Measurements from ENCODE around the gene EFHB. TPM values are rescaled to one million over a fixed set of nuclear protein-coding genes. Genes with fewer than 3 reads are reported as not detected.

Gene EFHB
- total and polyA plus RNA-seq, 4 donors: 1.4 to 12.5 (median 4.1) TPM

DNA sequence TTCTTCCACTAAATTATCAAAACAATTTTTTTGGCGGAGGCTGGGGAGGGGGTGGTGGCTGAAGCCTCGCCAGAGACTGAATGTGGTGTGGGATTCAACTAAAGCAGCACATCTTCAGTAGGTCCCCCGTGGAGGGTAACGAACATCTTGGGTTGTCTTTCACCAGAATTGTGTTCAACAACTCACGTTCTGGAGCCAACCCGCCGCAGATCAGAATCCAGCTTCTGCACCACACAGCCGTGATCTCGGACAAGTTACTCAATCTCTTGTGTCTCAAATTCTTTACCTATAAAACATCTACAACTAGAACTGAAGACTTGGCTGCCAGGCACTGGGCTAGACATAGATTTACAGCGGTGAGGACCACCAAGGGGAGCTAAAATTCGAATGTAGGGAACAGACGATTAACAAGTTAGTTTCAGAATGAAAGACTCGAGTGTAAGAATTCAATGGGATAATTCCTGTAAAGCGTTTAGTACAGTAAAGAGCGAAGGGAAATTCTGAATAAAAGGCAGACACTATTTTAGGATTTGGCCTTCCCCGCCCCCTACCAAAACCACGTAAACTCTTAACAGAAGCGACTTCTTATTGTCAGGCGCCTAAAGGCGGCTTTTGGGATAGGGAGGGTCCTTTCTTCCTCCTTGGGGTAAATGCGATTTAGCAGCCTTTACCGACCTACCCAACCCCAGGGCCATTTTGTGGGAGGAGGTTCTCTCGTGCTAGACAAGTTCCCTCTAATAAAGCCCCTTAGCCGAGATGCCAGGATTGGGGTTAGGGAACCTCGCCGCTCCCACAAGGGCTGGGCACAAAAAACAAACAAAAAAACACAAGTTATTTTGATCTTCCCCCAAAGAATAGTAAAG, 12.2 kb upstream of the EFHB start:
- H3K4me1 ChIP-seq (ENCODE audit: control insufficient read depth in 5 of 5, insufficient read depth in 5 of 5, low read length in 5 of 5): peaks cover 0 to 22% (median 2%) of the 10 kb centered on the region in 5 donors
- ATAC-seq (ENCODE audit: insufficient read depth, low FRiP score): no peak
- DNase-seq: peak in 1 of 3 donors; percentile 15
- H3K27me3 ChIP-seq (ENCODE audit: control insufficient read depth in 3 of 3, insufficient read depth in 3 of 3, low read length in 2 of 3): no peaks in the 10 kb centered on the region
- peak overlapping the region; percentile 65 to 92 for H3K9ac ChIP-seq (ENCODE audit: insufficient read depth in 1 of 2, low read length in 2 of 2)
- WGBS, 2 donors: 48 to 49% methylated on average over 26 of the region's 26 CpGs
- peak overlapping the region; percentile 90 to 96 for H3K27ac ChIP-seq (ENCODE audit: low read depth in 1 of 2, low read length in 1 of 2)
- peaks cover 0 to under 1% (median 0%) of the 10 kb centered on the region in 4 donors for H3K36me3 ChIP-seq (ENCODE audit: control insufficient read depth in 4 of 4, insufficient read depth in 4 of 4, low read length in 4 of 4)
- TF ChIP-seq, protein P1, sequence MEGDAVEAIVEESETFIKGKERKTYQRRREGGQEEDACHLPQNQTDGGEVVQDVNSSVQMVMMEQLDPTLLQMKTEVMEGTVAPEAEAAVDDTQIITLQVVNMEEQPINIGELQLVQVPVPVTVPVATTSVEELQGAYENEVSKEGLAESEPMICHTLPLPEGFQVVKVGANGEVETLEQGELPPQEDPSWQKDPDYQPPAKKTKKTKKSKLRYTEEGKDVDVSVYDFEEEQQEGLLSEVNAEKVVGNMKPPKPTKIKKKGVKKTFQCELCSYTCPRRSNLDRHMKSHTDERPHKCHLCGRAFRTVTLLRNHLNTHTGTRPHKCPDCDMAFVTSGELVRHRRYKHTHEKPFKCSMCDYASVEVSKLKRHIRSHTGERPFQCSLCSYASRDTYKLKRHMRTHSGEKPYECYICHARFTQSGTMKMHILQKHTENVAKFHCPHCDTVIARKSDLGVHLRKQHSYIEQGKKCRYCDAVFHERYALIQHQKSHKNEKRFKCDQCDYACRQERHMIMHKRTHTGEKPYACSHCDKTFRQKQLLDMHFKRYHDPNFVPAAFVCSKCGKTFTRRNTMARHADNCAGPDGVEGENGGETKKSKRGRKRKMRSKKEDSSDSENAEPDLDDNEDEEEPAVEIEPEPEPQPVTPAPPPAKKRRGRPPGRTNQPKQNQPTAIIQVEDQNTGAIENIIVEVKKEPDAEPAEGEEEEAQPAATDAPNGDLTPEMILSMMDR (IDR thresholded peaks at IDR 0.05; ENCODE audit: control extremely low read depth, extremely low read depth): no peak
- no peaks in the 10 kb centered on the region for H3K9me3 ChIP-seq (ENCODE audit: control insufficient read depth in 4 of 4, insufficient read depth in 3 of 4, low read length in 3 of 4)
- peak overlapping the region; percentile 42 for H3K4me3 ChIP-seq

DNA sequence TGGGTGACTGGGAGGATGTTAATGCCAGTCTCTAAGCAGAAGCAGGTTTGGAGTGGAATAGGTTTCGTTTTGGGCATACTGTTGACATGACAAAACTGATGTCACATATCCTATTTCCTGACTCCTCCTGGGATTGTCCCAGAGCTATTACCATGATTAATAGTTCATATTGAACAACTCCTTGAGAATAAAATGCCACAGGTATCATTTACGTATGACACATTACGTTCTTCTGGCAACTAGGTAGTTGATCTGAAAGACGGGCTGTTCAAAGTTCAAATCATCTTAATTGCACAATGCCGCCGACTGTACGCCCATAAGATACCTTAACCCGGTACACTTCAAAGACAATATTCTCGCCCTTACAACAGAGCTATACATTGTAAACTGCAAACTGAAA, 11.5 kb upstream of the EFHB start:
- DNase-seq (no peak), ATAC-seq (ENCODE audit: insufficient read depth, low FRiP score) (no peak)
- no peaks in the 10 kb centered on the region for H3K9me3 ChIP-seq (ENCODE audit: control insufficient read depth in 4 of 4, insufficient read depth in 3 of 4, low read length in 3 of 4)
- H3K9ac ChIP-seq (ENCODE audit: insufficient read depth in 1 of 2, low read length in 2 of 2): no peak overlapping the region
- H3K27ac ChIP-seq (ENCODE audit: low read depth in 1 of 2, low read length in 1 of 2): no peak overlapping the region
- H3K4me3 ChIP-seq: no peak overlapping the region
- 92 to 93% methylated on average over 9 of the region's 9 CpGs for WGBS, 2 donors
- TF ChIP-seq, protein P1 (IDR thresholded peaks at IDR 0.05; ENCODE audit: control extremely low read depth, extremely low read depth): no peak
- no peaks in the 10 kb centered on the region for H3K36me3 ChIP-seq (ENCODE audit: control insufficient read depth in 4 of 4, insufficient read depth in 4 of 4, low read length in 4 of 4)
- H3K4me1 ChIP-seq (ENCODE audit: control insufficient read depth in 5 of 5, insufficient read depth in 5 of 5, low read length in 5 of 5): peaks cover 0 to 22% (median 2%) of the 10 kb centered on the region in 5 donors
- H3K27me3 ChIP-seq (ENCODE audit: control insufficient read depth in 3 of 3, insufficient read depth in 3 of 3, low read length in 2 of 3): no peaks in the 10 kb centered on the region

DNA sequence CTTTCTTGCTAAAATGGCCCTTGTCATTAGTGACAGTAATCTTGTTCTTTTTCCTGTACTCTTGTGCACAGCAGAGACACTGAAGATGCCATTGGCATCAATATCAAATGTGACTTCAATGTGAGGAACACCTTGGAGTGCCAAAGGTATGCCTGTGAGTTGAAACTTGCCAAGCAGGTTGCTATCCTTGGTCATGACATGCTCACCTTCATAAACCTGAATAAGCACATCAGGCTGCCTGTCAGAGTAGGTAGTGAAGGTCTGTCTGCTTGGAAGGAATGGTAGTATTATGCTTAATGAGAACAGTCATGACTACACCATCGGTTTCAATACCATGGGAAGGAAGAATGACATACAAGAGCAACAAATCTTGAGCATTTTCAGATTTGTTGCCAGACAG, 6.6 kb upstream of the EFHB start:
- ATAC-seq (ENCODE audit: insufficient read depth, low FRiP score) (no peak), DNase-seq (no peak)
- H3K27me3 ChIP-seq (ENCODE audit: control insufficient read depth in 3 of 3, insufficient read depth in 3 of 3, low read length in 2 of 3): no peaks in the 10 kb centered on the region
- H3K4me1 ChIP-seq (ENCODE audit: control insufficient read depth in 5 of 5, insufficient read depth in 5 of 5, low read length in 5 of 5): no peaks in the 10 kb centered on the region
- H3K36me3 ChIP-seq (ENCODE audit: control insufficient read depth in 4 of 4, insufficient read depth in 4 of 4, low read length in 4 of 4): no peaks in the 10 kb centered on the region
- H3K9ac ChIP-seq (ENCODE audit: insufficient read depth in 1 of 2, low read length in 2 of 2): no peak overlapping the region
- no peak overlapping the region for H3K4me3 ChIP-seq
- H3K9me3 ChIP-seq (ENCODE audit: control insufficient read depth in 4 of 4, insufficient read depth in 3 of 4, low read length in 3 of 4): no peaks in the 10 kb centered on the region
- WGBS, 2 donors: 87 to 94% methylated on average over 1 of the region's 1 CpG
- TF ChIP-seq, protein P1 (IDR thresholded peaks at IDR 0.05; ENCODE audit: control extremely low read depth, extremely low read depth): no peak
- H3K27ac ChIP-seq (ENCODE audit: low read depth in 1 of 2, low read length in 1 of 2): no peak overlapping the region

Measured in lung (tissue), 12 donors.